Fibroblast of upper back skin (primary cell): ENCODE results near the gene DDC.
"Not testable (repeated sequence)": the region's sequence is repeated elsewhere in the genome, so short reads cannot be mapped to it uniquely, and the experiment has no call there.

ENCODE experiments used
- DNase-seq: peaks from one replicate; pipeline ENCODE4 v3.0.0-alpha.2; 2013

Gene DDC

DNA sequence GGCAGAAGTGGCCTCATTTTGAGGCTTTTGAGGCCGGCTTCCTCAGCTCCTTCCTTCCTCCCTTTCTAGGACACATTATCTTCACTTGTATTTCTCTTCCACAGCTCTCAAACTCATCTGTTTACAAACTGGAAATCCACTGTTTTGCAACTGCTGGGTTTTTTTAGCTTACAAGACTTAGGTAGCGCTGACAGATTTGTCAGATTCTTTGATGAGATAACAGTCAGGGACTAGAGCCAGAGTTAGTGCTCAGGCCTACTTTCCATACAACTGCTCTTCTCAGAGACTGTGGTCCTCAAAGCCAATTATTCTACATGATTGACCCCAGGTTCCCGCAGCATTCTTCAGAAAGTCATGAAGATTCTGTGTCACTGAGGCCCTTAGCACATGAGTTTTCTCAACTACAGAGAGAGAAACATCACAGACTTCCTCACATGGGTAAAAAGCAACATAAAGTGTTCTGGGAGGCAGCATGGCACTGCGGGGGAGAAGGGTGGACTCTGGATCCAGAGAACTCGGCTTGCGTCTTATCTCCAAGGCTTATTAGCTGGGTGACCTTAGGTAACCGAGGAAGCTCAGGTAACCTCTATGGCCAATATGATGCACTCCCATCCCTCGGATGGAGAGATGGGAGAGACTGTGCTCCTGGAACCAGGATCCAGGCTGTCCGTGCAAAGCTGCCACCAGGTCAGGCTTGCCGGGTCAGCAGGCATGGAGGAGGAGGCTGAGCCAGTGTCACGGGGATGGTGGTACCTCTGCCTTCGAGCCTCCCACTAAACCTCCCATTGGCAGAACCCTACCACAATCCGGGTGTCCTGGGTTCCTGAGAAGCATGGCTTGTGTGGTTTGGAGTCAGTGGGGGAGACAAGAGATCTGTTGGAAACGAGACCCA, 10.5 kb downstream of the DDC start:
- no peak for DNase-seq

DNA sequence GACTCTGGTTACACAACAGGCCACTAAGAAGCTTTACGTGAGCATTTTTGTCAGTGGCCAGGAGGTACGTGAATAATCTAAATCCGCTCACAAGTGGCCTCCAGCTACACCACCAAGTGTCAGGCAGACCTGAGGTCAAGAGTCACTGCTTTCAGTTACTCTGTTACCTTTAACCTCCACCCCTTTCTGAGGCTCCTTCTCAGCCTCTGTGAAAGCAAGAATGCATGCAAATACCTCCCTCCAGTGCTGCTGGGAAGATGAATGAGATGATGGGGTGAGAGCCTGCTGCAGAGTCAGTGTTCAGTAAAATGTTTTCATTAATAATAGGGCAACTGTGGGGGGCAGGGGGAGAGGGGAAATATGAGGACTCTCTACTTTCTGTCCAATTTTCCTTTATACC, 11.2 kb downstream of the DDC start:
- DNase-seq, result no peak

DNA sequence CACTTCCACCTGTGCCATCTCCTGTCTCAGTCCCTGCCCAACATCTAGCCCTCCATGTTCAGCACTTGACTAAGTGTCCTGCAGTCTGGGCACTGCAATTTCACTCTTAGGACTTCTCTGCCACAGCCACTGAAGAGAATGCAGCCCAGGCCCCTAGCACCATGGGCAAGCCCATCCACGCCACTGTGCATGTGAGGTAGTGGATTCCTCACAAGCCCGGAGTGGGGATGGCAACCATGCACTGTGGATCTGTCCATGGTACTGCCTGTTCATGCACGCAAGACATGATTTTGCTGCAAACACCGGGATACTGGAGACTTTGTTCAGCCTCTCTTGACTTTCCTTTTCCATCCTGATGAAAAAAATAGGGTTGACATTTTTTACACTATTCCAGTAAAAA, 12.3 kb downstream of the DDC start:
- peak; percentile 44 for DNase-seq

DNA sequence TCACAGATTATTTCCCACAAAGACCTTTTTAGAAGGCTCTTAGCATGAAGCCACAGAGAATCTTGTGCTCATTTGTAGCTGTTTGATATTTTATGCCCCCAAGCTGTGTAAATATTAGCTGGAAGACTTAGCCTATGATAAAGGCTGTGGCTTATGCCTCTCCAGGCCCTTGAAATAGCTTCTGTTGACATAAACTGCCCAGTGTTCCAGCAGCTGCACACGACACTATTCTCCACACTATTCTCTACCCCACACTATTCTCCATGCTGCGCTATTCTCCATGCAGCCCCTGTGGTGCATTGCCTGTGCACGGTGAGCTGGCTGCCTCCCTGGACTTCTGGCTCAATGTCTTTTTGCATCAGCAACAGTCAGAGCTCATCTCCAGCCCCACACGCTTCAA, 13.1 kb downstream of the DDC start:
- no peak for DNase-seq

DNA sequence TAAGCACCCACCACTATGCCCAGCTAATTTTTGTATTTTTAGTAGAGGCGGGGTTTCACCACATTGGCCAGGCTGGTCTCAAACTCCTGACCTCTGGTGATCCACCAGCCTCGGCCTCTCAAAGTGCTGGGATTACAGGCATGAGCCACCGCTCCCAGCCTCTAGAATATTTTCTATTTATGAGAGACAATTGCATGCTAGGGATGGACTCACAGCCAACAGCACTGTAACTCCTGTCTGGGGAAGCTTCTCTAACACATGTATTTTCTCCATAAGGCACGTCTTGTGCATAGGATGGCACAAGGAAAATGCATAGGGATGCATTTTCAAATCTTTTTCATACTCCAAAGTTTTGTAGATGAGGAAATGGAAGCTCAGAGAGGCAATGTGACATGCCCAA, 19.6 kb downstream of the DDC start:
- DNase-seq, result not testable (repeated sequence)

DNA sequence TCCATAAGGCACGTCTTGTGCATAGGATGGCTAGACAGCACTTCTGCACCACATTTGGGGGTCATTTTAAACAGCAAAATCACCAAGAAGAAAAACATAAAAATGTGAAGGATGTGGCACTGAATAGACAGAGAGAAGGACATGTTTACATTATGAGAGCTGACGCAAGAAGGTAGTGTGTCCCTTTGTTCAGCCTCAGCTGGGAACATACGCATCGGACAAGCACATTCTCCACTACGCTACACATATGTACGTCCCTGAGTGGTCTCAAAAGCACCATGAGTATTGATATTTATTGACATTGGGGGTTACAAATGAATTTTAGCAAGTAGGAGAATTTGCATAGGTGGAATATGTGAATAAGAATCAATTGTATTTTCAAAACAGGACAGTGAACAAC, 20.2 kb downstream of the DDC start:
- DNase-seq, result no peak

DNA sequence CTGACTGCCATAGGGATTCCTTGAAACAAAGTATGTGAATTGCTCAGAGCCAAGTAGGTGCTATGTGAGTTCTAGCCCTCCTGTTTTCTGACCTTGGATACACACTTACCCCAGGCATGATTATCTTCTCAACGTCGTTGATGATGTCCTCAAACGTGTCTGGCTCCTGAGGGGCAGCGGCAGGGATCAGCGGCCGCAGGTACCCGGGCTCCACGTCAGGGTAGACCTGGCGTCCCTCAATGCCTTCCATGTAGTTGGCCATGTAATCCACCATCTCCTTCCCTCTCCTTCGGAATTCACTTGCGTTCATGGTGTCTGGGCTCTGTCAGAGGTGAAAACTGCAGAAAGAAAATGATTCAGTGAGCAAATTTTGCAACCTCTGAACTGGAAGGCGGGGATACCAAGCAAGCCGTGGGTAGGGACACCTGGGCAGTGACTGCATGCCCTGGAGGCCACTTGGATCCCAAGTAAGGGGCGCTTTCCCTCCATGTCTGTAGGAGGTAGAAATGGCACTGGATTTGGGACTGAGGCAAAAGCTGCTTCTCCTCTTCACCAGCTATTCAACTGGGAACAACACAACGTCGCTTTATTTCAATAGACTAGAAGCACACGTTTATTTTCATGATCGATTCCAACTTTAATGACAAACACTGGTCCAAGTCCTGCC, 21.3 kb downstream of the DDC start:
- DNase-seq, result no peak

DNA sequence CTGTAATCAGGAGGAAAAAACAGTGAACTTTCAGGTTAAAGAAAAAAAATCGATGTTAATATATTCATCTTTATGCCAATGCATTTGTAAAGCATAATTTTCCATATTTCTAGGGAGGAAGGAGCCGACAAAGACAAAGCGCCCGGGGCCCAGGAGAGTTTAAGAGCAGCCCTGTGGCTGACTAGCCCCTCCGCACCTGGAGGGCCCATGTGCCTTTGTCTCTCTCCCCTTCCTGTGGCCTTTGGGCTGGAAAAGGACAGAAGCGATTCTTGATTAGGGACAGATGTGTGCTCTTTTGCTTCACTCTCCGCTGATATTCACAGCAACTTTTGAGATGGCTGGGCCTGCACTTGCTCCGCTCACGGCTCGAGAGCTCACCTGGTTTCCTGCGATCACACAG, 23.1 kb downstream of the DDC start:
- DNase-seq, result no peak

DNA sequence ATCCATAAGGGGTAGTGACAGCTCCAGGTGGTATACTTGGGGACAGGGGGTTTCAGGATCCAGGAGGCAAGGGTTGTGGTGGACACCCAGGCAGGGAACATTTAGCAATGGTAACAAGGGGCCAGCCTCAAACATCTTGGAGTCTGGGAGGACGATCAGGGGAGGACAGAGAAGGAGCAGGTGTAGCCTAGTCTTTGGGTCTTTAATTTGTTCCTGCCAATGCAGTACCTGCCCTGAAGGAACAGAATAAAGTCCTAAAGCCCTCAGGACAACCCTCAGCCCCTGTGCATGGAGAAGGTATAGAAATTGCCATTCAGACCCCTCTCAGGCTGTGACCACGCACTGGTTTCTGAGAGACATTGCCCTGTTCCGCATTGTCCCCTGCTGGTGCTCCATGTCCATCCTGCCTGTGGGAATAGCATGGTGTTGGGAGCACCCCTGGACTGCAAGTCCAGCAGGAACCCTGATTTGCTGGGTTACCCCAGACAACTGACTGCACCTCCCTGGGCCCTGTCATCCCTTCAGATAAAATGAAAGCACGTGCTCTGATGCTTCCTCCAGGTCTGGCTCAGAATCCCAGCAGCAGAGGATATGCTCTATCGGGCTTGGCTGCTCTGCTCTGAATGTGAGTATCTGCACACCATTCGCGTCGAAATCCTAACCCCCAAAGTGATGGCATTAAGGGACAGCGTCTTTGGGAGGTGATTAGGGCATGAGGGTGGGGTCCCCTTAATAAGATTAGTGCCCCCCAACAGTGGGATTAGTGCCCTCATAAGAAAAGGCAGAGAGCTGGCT, 24.2 kb downstream of the DDC start:
- no peak for DNase-seq

DNA sequence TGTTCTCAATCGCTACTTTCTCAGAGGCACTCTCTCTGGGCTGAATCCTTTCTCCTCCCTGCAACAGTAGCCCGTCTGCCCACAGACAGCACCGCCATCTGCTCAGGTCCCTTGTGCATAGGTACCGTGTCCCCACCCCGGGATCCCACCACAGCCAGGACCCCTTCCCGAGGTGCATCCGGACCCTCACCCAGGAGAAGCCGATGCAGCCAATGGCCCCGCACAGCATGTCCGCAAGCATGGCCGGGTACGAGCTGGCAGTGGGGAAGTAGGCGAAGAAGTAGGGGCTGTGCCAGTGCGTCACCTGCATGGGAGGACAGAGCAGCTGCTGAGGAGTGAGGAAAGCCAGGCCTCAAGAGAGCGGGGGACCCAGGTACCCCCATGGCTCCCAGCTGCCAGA, 25.5 kb downstream of the DDC start:
- no peak for DNase-seq

DNA sequence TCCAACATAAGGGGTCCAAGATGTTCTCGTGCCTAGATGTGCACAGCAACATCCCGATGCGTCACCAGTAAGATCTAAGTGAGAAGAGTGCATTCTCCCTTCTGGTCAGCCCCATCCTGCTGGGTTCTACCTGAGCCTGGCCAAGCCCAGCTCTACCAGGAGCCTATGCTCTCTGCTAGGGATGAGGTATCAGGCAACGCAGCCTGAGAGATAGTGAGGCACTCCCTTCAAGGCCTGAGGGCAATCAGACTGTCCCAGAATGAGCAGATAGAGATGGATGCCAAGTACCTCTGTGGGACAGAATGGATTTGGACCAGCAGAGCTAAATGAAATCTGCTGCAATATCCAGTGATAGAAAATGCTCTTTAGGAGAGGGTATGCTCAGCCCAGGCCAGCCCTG, 26.7 kb downstream of the DDC start:
- DNase-seq, result no peak

DNA sequence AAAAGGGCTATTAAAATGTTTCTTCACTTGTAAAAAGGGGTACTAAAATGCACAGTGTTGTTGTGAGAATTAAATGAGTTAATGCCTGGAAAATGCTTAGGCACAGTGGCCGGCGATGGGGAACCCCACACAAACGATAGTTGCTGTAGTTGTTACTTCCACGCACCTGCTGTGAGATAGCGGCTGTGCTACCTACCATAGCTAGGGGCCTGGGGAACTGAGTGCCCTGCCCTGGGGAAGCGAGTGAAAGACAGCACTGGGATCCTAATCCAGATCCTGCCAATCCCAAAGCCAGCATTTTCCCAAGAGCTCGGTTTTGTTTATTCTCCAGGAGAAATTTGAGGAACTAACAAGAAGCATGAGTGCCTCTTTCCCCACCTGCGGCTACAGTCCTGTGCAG, 27.8 kb downstream of the DDC start:
- DNase-seq, result no peak

DNA sequence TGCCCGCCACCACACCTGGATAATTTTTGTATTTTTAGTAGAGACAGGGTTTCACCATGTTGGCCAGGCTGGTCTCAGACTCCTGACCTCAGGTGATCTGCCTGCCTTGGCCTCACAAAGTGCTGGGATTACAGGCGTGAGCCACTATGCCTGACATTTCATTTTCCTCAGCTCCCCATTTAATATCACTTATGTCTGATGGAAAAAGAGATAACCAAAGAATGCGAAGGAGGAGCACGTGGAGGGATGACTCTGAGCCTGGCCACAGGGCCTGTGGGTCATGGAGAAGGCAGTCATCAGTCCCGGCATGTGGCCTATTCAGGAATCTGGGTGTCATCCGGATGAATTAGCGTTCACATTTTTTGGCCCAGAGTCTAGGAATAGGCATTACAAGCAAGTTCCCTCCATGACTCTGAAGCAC, 29.9 kb downstream of the DDC start:
- peak; percentile 64 for DNase-seq

DNA sequence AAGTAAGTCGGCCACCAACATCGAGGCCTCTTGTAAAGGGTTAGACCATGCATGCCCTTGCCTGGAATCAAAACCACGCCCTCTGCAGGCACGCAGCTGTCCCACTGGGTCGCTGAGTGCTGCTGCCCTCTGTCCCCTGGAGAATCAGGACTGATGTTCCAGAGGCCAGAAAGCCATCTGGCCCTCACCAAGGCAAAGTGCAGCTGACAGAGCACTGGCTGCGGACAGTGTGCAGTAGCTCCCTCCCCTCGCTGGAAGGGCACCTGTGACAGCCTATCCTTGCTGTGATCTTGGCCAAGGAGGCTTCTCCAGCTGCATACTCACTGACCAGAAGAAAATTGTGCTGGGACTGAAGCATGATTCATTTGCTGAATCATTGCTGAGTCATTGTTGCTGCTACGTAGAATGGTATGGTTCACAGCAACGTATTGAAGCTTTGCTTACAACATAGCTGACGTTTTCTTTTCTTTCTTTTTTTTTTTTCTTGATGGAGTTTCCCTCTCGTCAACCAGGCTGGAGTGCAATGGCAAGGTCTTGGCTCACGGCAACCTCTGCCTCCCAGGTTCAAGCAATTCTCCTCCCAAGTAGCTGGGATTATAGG, 30.4 kb downstream of the DDC start:
- DNase-seq, result peak; percentile 97

DNA sequence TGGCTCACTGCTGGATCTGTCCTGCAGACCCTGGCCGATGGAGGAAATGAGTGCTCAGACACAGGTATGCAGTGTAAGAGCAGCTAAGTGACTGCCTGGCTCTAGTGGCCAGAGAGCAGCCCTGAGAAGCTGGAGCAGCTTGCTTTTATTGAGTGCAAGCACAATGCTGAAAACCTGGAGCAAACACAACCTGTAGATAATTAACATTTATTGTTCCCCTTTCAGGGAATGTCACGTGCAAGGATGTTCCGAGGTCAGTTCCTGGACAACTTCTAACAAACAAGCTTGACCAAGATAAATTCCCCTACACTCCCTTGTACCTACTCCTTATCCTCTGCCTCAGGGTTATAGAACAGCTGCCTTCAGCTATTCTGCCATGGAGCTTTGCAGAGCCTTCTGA, 31.3 kb downstream of the DDC start:
- no peak for DNase-seq

DNA sequence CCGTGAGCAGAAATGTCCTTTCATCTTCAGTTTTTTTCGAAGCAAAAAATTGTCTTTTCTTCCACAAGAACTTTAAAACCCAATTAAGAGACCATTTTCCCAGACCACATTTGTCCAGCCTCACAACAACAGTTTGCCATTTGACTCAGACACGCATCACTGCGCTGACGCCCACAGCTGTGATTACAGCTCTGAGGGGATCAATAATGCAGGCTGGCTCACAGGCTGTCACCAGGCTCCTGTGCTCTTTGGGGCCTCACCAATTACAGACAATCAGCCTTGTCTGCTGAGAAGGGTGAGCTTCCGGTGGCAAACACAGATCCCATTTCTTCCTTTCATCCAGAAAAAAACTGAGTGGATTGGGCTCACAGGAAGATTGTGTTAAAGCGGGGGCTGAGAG, 33.3 kb downstream of the DDC start:
- no peak for DNase-seq

DNA sequence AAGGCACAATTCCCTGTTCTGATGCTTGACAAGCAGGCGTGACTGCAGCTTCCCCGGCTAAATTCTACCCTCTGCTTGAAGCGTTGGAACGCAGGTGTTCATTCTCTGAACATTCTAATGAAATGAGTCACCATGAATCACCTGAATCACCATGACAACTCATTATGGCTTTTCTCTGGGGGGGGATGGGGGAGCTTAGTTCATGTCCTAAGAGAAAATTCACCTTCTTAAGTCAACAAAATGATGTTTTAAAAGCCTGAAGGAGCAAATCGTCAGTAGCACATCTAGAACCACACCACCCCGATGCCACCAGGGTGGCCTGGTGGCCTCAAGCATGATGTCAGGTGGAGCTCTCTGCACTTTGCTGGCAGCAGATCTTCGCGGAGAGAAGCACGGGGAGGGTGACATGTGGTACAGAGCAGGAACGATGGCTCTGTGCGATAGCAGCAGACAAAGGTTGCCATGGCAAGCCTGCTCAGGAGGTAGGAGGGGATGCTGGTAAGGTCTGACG, 33.7 kb downstream of the DDC start:
- DNase-seq, result peak; percentile 13

DNA sequence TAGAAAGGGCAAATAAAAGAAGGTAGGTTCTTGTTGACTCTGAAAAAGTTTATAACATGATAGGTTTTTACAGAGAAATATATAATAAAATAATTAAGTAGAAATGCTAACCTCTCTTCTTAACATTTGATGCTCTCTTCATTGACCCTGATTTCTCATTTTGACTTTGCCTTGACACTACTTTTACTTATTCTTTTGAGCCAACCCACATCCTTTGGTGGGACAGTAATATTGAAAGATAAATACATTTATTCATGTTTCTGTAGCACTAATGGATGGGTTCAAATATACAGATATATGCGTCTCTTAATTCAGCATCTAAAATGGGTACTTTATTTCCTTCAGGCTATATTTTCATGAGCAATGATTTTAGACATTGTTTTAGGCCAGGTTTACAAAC, 34.4 kb downstream of the DDC start:
- no peak for DNase-seq

DNA sequence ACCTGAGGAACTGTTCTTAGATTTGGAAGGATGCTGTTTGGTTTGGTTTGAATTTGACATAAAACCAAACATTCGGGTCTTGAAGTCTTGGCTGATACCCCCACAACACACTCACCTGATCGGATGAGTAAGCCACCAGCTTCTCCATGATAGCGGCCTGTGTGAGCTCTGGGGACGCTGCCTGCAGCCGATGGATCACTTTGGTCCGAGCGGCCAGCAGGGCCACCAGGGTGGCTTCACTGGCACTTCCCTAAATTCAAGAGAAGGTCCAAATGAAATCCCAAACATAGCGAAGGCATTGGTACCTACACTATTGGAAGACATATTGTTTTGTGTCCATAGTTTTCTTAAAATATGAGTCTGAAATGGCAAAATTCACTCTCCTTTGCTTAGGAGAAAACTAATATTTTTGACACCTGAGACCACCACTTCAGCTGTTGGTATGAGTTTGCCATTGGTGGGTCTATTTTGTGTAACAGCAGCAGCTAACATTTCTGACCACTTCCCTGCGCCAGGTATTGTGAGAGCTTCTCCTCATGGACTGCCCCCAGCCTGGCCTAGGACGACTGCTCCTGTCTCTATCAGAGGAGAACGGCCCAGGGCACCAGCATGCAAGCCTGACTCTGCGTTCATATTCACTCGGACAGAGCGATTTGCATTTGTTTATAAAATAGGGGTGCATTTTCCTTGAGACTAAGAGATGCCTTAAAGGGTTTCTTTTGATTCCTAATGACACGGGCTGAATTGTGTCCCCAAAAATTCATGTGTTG, 35.9 kb downstream of the DDC start:
- no peak for DNase-seq

DNA sequence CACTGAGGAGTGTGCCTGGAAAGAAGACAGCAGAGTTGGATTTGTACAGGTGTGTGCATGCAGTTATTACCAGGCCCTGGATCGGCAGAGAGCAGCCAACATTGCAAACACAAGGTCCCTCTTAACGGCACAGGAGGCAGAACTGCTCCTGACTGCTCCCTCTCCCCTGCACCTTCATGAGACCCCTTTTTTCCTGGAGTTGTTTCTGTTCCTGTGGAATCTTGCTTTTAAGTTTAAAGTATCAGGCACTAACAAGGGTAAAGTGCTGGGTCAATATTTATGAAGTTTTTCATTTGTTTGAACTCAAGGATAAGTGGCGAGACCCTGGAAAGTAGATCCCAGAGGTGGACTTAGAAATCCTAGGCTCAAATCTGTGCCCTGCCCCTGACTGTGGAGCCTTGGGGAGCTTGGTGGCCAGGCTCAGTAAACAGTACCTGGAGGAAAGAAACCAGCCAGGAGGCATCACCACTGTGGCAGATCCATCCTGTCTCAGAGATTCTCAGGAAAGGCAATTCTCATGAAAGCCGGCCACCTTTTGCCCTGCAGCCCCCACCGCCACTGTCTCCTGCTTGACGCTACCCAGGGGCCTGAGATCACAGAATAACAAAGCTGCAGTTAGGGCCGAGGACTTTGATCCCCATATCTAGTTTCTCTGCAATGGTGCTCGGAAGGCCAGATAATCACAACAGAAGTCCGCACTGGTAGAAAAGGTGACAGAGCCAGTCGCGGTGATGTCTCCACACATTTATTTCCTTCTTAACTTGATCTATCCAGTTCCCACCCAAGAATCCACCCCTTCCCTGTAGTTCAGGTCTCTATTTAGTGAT, 36.7 kb downstream of the DDC start:
- DNase-seq, result no peak

DNA sequence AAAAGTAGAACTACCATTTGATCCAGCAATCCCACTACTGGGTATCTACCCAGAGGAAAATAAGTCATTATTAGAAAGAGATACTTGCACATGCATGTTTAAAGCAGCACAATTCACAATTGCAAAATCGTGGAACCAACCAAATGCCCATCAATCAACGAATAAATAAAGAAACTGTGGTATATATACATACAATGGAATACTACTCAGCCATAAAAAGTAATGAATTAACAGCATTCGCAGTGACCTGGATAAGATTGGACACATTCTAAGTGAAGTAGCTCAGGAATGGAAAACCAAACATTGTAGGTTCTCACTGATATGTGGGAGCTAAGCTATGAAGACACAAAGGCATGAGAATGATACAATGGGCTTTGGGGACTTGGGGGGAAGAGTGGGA, 45.9 kb downstream of the DDC start:
- not testable (repeated sequence) for DNase-seq
